Measurements from ENCODE around the gene ALKBH3.
A peak's percentile ranks its signal among the peaks of the same experiment; 100 is the strongest.

The ALKBH3 gene

GRCh38 chr11:43923406-43924111 is 42.9 kb downstream of the ALKBH3 start:
- no peak overlapping the region for H3K14ac ChIP-seq (ENCODE audit: low read length)
- peaks cover 16 to 24% of the 10 kb centered on the region in 2 experiments for H3K4me1 ChIP-seq (ENCODE audit: control insufficient read depth in 1 of 2, insufficient read depth in 2 of 2, low read length in 2 of 2)
- H2AFZ ChIP-seq (ENCODE audit: insufficient read depth, low read length, poor library complexity) = no peak overlapping the region
- H3K4me2 ChIP-seq (ENCODE audit: low read length) = no peak overlapping the region
- no peak overlapping the region for H3K27ac ChIP-seq (ENCODE audit: low read depth, low read length)
- H2AK5ac ChIP-seq (ENCODE audit: low read length) = no peak overlapping the region
- no peak overlapping the region for H4K91ac ChIP-seq (ENCODE audit: low read depth, low read length)
- no peaks in the 10 kb centered on the region for H3K27me3 ChIP-seq (ENCODE audit: insufficient read depth, low read length)
- H3K79me2 ChIP-seq (ENCODE audit: control insufficient read depth, insufficient read depth, low read length, poor library complexity) = no peaks in the 10 kb centered on the region
- no peak overlapping the region for H3K4me3 ChIP-seq (ENCODE audit: low read depth, low read length)
- H3K18ac ChIP-seq (ENCODE audit: low read length) = no peak overlapping the region
- peaks cover 9% of the 10 kb centered on the region for H3K79me1 ChIP-seq (ENCODE audit: low read length)
- H3K36me3 ChIP-seq (ENCODE audit: control insufficient read depth in 1 of 2, insufficient read depth in 2 of 2, low read length in 2 of 2) = peaks cover 0 to 2% of the 10 kb centered on the region in 2 experiments
- H2BK12ac ChIP-seq (ENCODE audit: low read length) = no peak overlapping the region
- H3K23ac ChIP-seq (ENCODE audit: low read length) = no peak overlapping the region
- H4K8ac ChIP-seq (ENCODE audit: low read depth, low read length) = no peak overlapping the region
- H2BK120ac ChIP-seq (ENCODE audit: insufficient read depth, low read length, poor library complexity) = no peak overlapping the region
- no peak overlapping the region for H3K9ac ChIP-seq (ENCODE audit: low read length)
- H3K4ac ChIP-seq (ENCODE audit: low read depth, low read length) = no peak overlapping the region
- H2BK5ac ChIP-seq (ENCODE audit: low read depth, low read length, poor library complexity) = no peak overlapping the region
- no CpG with 5 or more reads among the region's 8 CpGs for WGBS (ENCODE audit: extremely low coverage, insufficient coverage, insufficient read length)
- no peaks in the 10 kb centered on the region for H3K9me3 ChIP-seq (ENCODE audit: insufficient read depth, low read depth, low read length)
- DNase-seq = peak in 1 of 2 donors; percentile 41
- H4K12ac ChIP-seq (ENCODE audit: low read depth, low read length) = no peak overlapping the region

GRCh38 chr11:43924112-43924855 is 43.7 kb downstream of the ALKBH3 start:
- no peak overlapping the region for H2AFZ ChIP-seq (ENCODE audit: insufficient read depth, low read length, poor library complexity)

GRCh38 chr11:43925063-43925931 is 44.7 kb downstream of the ALKBH3 start:
- Histone ChIP-seq H3K4me1 (ENCODE audit: control insufficient read depth in 1 of 2, insufficient read depth in 2 of 2, low read length in 2 of 2) (peaks cover 16 to 24% of the 10 kb centered on the region in 2 experiments), H3K14ac (ENCODE audit: low read length) (no peak overlapping the region), H2BK12ac (ENCODE audit: low read length) (no peak overlapping the region), H2BK5ac (ENCODE audit: low read depth, low read length, poor library complexity) (no peak overlapping the region), H3K23ac (ENCODE audit: low read length) (no peak overlapping the region), H3K36me3 (ENCODE audit: control insufficient read depth in 1 of 2, insufficient read depth in 2 of 2, low read length in 2 of 2) (no peaks in the 10 kb centered on the region), H4K12ac (ENCODE audit: low read depth, low read length) (no peak overlapping the region), H4K91ac (ENCODE audit: low read depth, low read length) (peak overlapping the region; percentile 27), H3K4ac (ENCODE audit: low read depth, low read length) (no peak overlapping the region), H2AFZ (ENCODE audit: insufficient read depth, low read length, poor library complexity) (no peak overlapping the region), H3K18ac (ENCODE audit: low read length) (no peak overlapping the region), H3K4me2 (ENCODE audit: low read length) (no peak overlapping the region), H2BK120ac (ENCODE audit: insufficient read depth, low read length, poor library complexity) (no peak overlapping the region), H3K9me3 (ENCODE audit: insufficient read depth, low read depth, low read length) (no peaks in the 10 kb centered on the region), H3K4me3 (ENCODE audit: low read depth, low read length) (no peak overlapping the region), H3K79me2 (ENCODE audit: control insufficient read depth, insufficient read depth, low read length, poor library complexity) (no peaks in the 10 kb centered on the region), H2AK5ac (ENCODE audit: low read length) (no peak overlapping the region), H3K9ac (ENCODE audit: low read length) (no peak overlapping the region), H3K27me3 (ENCODE audit: insufficient read depth, low read length) (no peaks in the 10 kb centered on the region), H3K27ac (ENCODE audit: low read depth, low read length) (no peak overlapping the region), H3K79me1 (ENCODE audit: low read length) (peaks cover 9% of the 10 kb centered on the region), H4K8ac (ENCODE audit: low read depth, low read length) (no peak overlapping the region)
- no CpG with 5 or more reads among the region's 14 CpGs for WGBS (ENCODE audit: extremely low coverage, insufficient coverage, insufficient read length)
- DNase-seq = no peak

More at GRCh38 chr11:43924112-43924855, 43.7 kb downstream of the ALKBH3 start:
- Histone ChIP-seq H3K9me3 (ENCODE audit: insufficient read depth, low read depth, low read length) (no peaks in the 10 kb centered on the region), H2BK120ac (ENCODE audit: insufficient read depth, low read length, poor library complexity) (no peak overlapping the region), H2BK5ac (ENCODE audit: low read depth, low read length, poor library complexity) (no peak overlapping the region), H3K14ac (ENCODE audit: low read length) (peak overlapping the region; percentile 0), H3K4me1 (ENCODE audit: control insufficient read depth in 1 of 2, insufficient read depth in 2 of 2, low read length in 2 of 2) (peaks cover 16 to 24% of the 10 kb centered on the region in 2 experiments), H3K27me3 (ENCODE audit: insufficient read depth, low read length) (no peaks in the 10 kb centered on the region), H4K12ac (ENCODE audit: low read depth, low read length) (no peak overlapping the region), H3K79me1 (ENCODE audit: low read length) (peaks cover 9% of the 10 kb centered on the region), H2BK12ac (ENCODE audit: low read length) (peak overlapping the region; percentile 33), H3K4ac (ENCODE audit: low read depth, low read length) (no peak overlapping the region), H4K91ac (ENCODE audit: low read depth, low read length) (peak overlapping the region; percentile 10), H3K27ac (ENCODE audit: low read depth, low read length) (no peak overlapping the region), H3K4me2 (ENCODE audit: low read length) (no peak overlapping the region), H2AK5ac (ENCODE audit: low read length) (peak overlapping the region; percentile 32), H3K4me3 (ENCODE audit: low read depth, low read length) (no peak overlapping the region), H3K79me2 (ENCODE audit: control insufficient read depth, insufficient read depth, low read length, poor library complexity) (no peaks in the 10 kb centered on the region), H3K9ac (ENCODE audit: low read length) (no peak overlapping the region), H4K8ac (ENCODE audit: low read depth, low read length) (no peak overlapping the region), H3K23ac (ENCODE audit: low read length) (no peak overlapping the region), H3K18ac (ENCODE audit: low read length) (peak overlapping the region; percentile 7), H3K36me3 (ENCODE audit: control insufficient read depth in 1 of 2, insufficient read depth in 2 of 2, low read length in 2 of 2) (peaks cover 0 to 2% of the 10 kb centered on the region in 2 experiments)
- WGBS (ENCODE audit: extremely low coverage, insufficient coverage, insufficient read length) = no CpG with 5 or more reads among the region's 27 CpGs
- peak; percentile 18 to 58 for DNase-seq

GRCh38 chr11:43925932-43926505 is 45.4 kb downstream of the ALKBH3 start:
- Histone ChIP-seq H3K9ac (ENCODE audit: low read length) (no peak overlapping the region), H4K12ac (ENCODE audit: low read depth, low read length) (no peak overlapping the region), H2AFZ (ENCODE audit: insufficient read depth, low read length, poor library complexity) (no peak overlapping the region), H2BK120ac (ENCODE audit: insufficient read depth, low read length, poor library complexity) (no peak overlapping the region), H3K4me2 (ENCODE audit: low read length) (no peak overlapping the region), H3K14ac (ENCODE audit: low read length) (no peak overlapping the region), H2BK5ac (ENCODE audit: low read depth, low read length, poor library complexity) (no peak overlapping the region), H4K91ac (ENCODE audit: low read depth, low read length) (no peak overlapping the region), H3K36me3 (ENCODE audit: control insufficient read depth in 1 of 2, insufficient read depth in 2 of 2, low read length in 2 of 2) (no peaks in the 10 kb centered on the region), H3K4me3 (ENCODE audit: low read depth, low read length) (no peak overlapping the region), H3K27ac (ENCODE audit: low read depth, low read length) (no peak overlapping the region), H2BK12ac (ENCODE audit: low read length) (no peak overlapping the region), H3K4ac (ENCODE audit: low read depth, low read length) (no peak overlapping the region), H3K23ac (ENCODE audit: low read length) (no peak overlapping the region), H3K79me2 (ENCODE audit: control insufficient read depth, insufficient read depth, low read length, poor library complexity) (no peaks in the 10 kb centered on the region), H3K4me1 (ENCODE audit: control insufficient read depth in 1 of 2, insufficient read depth in 2 of 2, low read length in 2 of 2) (peaks cover 19 to 25% of the 10 kb centered on the region in 2 experiments), H4K8ac (ENCODE audit: low read depth, low read length) (no peak overlapping the region), H2AK5ac (ENCODE audit: low read length) (no peak overlapping the region), H3K9me3 (ENCODE audit: insufficient read depth, low read depth, low read length) (no peaks in the 10 kb centered on the region), H3K18ac (ENCODE audit: low read length) (no peak overlapping the region), H3K79me1 (ENCODE audit: low read length) (peaks cover 9% of the 10 kb centered on the region), H3K27me3 (ENCODE audit: insufficient read depth, low read length) (no peaks in the 10 kb centered on the region)
- DNase-seq = no peak
- no CpG with 5 or more reads among the region's 12 CpGs for WGBS (ENCODE audit: extremely low coverage, insufficient coverage, insufficient read length)

All from trophoblast cell (in vitro differentiated cells and primary cell).